ENCODE results near the gene RPH3AL. TPM values are rescaled to one million over a fixed set of nuclear protein-coding genes. Genes with fewer than 3 reads are reported as not detected.

Gene RPH3AL
- 1 to 10 TPM; 4.9 to 5.9 TPM for total RNA-seq
- 1 to 10 TPM; 4.7 to 5.7 TPM for polyA plus RNA-seq (ENCODE audit: insufficient read length in 2 of 2)
- long read RNA-seq, donor 1: 0 reads
- long read RNA-seq, donor 2: 0 reads
- long read RNA-seq, donor 3: 0 reads
- long read RNA-seq, donor 4, partial matches to known transcripts: 0 of 8 reads
- long read RNA-seq, donor 4, other reads (novel, unspliced or antisense): 6 of 8 reads

DNA sequence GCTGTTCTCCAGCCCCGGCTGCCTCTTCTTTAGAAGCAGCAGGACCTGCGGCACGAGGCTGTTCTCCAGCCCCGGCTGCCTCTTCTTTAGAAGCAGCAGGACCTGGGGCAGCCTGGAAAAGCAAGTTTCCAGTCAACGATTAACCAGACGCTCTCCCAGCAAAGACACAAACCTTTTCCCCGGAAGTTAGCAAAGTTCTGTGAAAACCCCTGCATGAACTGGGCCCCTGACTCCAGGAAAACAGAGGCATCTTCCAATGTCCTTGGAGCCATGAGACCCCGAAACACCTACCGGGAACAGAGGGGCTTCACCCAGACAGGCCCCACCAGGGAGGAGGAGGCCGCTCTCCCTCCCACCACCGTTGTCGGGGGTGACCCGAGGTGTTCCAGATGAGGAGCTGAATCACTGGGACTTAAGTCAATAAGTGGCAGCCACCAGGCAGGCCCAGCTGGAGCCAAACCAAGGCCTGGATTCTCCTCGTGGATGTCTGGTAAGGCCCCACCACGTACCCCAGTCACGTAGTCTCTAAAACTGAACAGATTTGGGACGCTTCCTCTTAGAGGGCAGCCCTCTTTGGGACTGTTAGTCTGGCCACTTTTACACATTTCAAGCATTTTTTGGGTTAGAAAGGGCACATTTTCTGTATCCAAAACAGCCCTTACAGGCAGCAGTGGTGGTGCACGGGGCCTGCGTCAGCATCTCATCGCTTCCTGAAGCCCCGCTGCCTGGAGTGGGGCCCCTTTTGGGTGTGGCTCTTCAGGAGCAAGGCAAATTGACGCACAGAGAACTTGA lies at the start of gene RPH3AL:
Gene RPH3AL (minus strand): TSS at position 387 of the 792 bp plus-strand sequence. CDS start 25,264 bp downstream, outside the sequence.
- peak in 2 of 6 donors; percentile 44 to 47 for DNase-seq (ENCODE audit: low read depth in 4 of 6, low spot score in 6 of 6)
- no peaks in the 10 kb centered on the region for H3K9me3 ChIP-seq (ENCODE audit: control insufficient read depth, insufficient read depth, low read length)
- H3K27me3 ChIP-seq (ENCODE audit: control insufficient read depth, insufficient read depth, low read length): no peaks in the 10 kb centered on the region
- 41% methylated on average over 21 of the region's 22 CpGs for WGBS (ENCODE audit: insufficient coverage)
- peak within 1 kb of the TSS; percentile 50 for H3K27ac ChIP-seq (ENCODE audit: low read depth, low read length)
- peaks cover 45% of the 10 kb centered on the region for H3K4me1 ChIP-seq (ENCODE audit: control insufficient read depth, insufficient read depth, low read length)
- H3K36me3 ChIP-seq (ENCODE audit: control insufficient read depth, insufficient read depth, low read length): peaks cover 3% of the 10 kb centered on the region
- H3K4me3 ChIP-seq (ENCODE audit: low read depth, low read length): no peak within 1 kb of the TSS

- no peaks in the 10 kb centered on the region for H3K36me3 ChIP-seq (ENCODE audit: control insufficient read depth, insufficient read depth, low read length)
- 85% methylated on average over 9 of the region's 10 CpGs for WGBS (ENCODE audit: insufficient coverage)
- H3K4me1 ChIP-seq (ENCODE audit: control insufficient read depth, insufficient read depth, low read length): no peaks in the 10 kb centered on the region
- no peak overlapping the region for H3K27ac ChIP-seq (ENCODE audit: low read depth, low read length)
- H3K4me3 ChIP-seq (ENCODE audit: low read depth, low read length): no peak overlapping the region
- H3K9me3 ChIP-seq (ENCODE audit: control insufficient read depth, insufficient read depth, low read length): no peaks in the 10 kb centered on the region
- H3K27me3 ChIP-seq (ENCODE audit: control insufficient read depth, insufficient read depth, low read length): peaks cover 2% of the 10 kb centered on the region
- no peak for DNase-seq (ENCODE audit: low read depth in 4 of 6, low spot score in 6 of 6)
These were observed 47.6 kb upstream of the RPH3AL start for GRCh38 chr17:400257-400656.

- H3K27ac ChIP-seq (ENCODE audit: low read depth, low read length): no peak overlapping the region
- no peaks in the 10 kb centered on the region for H3K36me3 ChIP-seq (ENCODE audit: control insufficient read depth, insufficient read depth, low read length)
- peaks cover 2% of the 10 kb centered on the region for H3K27me3 ChIP-seq (ENCODE audit: control insufficient read depth, insufficient read depth, low read length)
- H3K9me3 ChIP-seq (ENCODE audit: control insufficient read depth, insufficient read depth, low read length): no peaks in the 10 kb centered on the region
- no peak for DNase-seq (ENCODE audit: low read depth in 4 of 6, low spot score in 6 of 6)
- H3K4me1 ChIP-seq (ENCODE audit: control insufficient read depth, insufficient read depth, low read length): no peaks in the 10 kb centered on the region
- H3K4me3 ChIP-seq (ENCODE audit: low read depth, low read length): no peak overlapping the region
- WGBS (ENCODE audit: insufficient coverage): no CpG with 5 or more reads among the region's 6 CpGs
These were observed 44.2 kb upstream of the RPH3AL start for GRCh38 chr17:396788-397187.

DNA sequence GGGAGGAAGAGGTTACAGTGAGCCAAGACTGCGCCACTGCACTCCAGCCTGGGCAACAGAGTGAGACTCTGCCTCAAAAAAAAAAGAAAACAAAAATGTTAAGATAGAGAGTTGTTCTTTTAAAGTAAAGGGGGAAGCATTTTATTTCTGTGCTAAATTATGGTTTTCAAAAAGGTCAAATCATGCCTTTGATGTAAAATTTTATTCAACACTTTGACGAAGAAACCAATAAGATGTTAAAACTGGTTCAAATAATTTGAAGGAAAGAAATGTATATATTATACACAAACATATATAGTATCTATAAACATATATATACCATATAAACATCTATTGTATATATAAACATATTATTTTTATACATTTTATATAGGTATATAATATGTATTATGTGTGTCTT lies 43.4 kb upstream of the RPH3AL start:
- Histone ChIP-seq H3K27ac (ENCODE audit: low read depth, low read length) (no peak overlapping the region), H3K4me3 (ENCODE audit: low read depth, low read length) (no peak overlapping the region), H3K9me3 (ENCODE audit: control insufficient read depth, insufficient read depth, low read length) (no peaks in the 10 kb centered on the region), H3K4me1 (ENCODE audit: control insufficient read depth, insufficient read depth, low read length) (no peaks in the 10 kb centered on the region), H3K36me3 (ENCODE audit: control insufficient read depth, insufficient read depth, low read length) (no peaks in the 10 kb centered on the region), H3K27me3 (ENCODE audit: control insufficient read depth, insufficient read depth, low read length) (no peaks in the 10 kb centered on the region)
- DNase-seq (ENCODE audit: low read depth in 4 of 6, low spot score in 6 of 6): no peak
- WGBS (ENCODE audit: insufficient coverage): 100% methylated on average over 1 of the region's 2 CpGs

- H3K27me3 ChIP-seq (ENCODE audit: control insufficient read depth, insufficient read depth, low read length): no peaks in the 10 kb centered on the region
- no peaks in the 10 kb centered on the region for H3K36me3 ChIP-seq (ENCODE audit: control insufficient read depth, insufficient read depth, low read length)
- no peaks in the 10 kb centered on the region for H3K4me1 ChIP-seq (ENCODE audit: control insufficient read depth, insufficient read depth, low read length)
- H3K4me3 ChIP-seq (ENCODE audit: low read depth, low read length): no peak overlapping the region
- 97% methylated on average over 8 of the region's 9 CpGs for WGBS (ENCODE audit: insufficient coverage)
- DNase-seq (ENCODE audit: low read depth in 4 of 6, low spot score in 6 of 6): no peak
- H3K9me3 ChIP-seq (ENCODE audit: control insufficient read depth, insufficient read depth, low read length): no peaks in the 10 kb centered on the region
- H3K27ac ChIP-seq (ENCODE audit: low read depth, low read length): no peak overlapping the region
These were observed 42.6 kb upstream of the RPH3AL start for GRCh38 chr17:395179-395578.

GRCh38 chr17:394718-395095 lies 42.1 kb upstream of the RPH3AL start:
- no peak for DNase-seq (ENCODE audit: low read depth in 4 of 6, low spot score in 6 of 6)
- H3K27ac ChIP-seq (ENCODE audit: low read depth, low read length): no peak overlapping the region
- WGBS (ENCODE audit: insufficient coverage): 90% methylated on average over 9 of the region's 9 CpGs
- H3K36me3 ChIP-seq (ENCODE audit: control insufficient read depth, insufficient read depth, low read length): no peaks in the 10 kb centered on the region
- no peaks in the 10 kb centered on the region for H3K27me3 ChIP-seq (ENCODE audit: control insufficient read depth, insufficient read depth, low read length)
- no peak overlapping the region for H3K4me3 ChIP-seq (ENCODE audit: low read depth, low read length)
- no peaks in the 10 kb centered on the region for H3K4me1 ChIP-seq (ENCODE audit: control insufficient read depth, insufficient read depth, low read length)
- H3K9me3 ChIP-seq (ENCODE audit: control insufficient read depth, insufficient read depth, low read length): no peaks in the 10 kb centered on the region

DNA sequence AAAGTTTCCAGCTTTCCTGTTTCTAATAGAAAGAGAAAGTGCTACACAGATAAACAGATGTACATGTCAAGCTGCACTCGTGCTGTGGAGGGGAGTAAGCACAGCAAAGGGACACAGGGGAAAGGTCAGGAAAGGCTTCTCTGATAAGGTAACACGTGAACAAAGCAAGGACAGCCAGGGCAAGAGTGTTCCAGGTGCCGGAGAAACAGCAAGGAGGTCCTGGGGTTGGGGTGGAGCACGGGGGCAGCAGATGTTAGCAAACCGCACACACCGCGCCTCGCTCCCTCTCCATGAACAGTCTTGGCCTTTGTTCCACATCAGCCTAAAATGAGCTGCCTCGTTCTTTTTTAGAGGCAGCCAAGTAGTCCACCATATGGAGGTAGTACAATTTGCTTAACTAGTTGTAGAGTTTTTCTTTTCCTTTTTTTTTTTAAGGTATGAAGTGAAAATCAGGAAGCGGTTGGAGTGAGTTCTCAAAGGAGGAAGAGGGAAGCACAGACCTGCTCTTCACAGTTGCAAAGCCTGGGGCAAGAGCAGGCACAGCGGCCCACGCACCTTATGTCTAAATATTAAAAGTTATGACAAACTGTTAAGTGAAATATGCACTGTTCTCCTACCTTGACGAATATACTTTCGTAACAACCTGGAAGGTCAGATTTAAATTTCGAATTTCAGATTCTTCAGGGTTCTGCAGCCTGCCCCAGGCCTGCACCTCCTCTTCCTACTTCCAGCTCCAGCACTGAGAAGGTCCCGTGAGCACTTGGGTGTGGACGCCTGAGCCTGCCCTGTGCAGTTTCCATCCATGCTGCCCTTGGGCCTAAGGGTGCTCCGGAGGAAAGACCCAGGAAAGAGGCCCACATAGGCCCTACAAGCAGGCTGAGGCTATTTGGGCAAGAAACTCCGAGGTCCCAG lies 41.5 kb upstream of the RPH3AL start:
- H3K4me3 ChIP-seq (ENCODE audit: low read depth, low read length): no peak overlapping the region

DNA sequence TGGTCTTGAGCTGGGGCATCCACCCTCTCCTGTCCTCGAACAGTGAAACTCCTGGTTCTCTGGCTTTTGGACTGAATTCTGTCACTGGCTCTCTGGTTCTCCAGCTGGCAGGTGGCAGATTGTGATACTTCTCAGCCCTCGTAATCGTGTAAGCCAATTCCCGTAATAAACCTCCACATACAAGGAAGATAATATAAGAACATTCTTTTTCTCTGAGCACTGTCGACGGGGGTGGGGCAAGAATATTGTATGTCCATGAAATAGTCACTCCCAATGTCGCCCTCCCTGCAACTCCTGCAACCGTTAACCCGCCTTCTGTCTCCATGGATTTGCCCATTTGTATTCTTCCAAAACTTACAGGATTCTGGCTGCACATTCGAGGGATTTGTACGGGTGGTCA lies 39.2 kb upstream of the RPH3AL start:
- no peaks in the 10 kb centered on the region for H3K9me3 ChIP-seq (ENCODE audit: control insufficient read depth, insufficient read depth, low read length)
- no peaks in the 10 kb centered on the region for H3K4me1 ChIP-seq (ENCODE audit: control insufficient read depth, insufficient read depth, low read length)
- H3K36me3 ChIP-seq (ENCODE audit: control insufficient read depth, insufficient read depth, low read length): no peaks in the 10 kb centered on the region
- WGBS (ENCODE audit: insufficient coverage): 82% methylated on average over 4 of the region's 11 CpGs
- H3K4me3 ChIP-seq (ENCODE audit: low read depth, low read length): no peak overlapping the region
- no peaks in the 10 kb centered on the region for H3K27me3 ChIP-seq (ENCODE audit: control insufficient read depth, insufficient read depth, low read length)
- no peak for DNase-seq (ENCODE audit: low read depth in 4 of 6, low spot score in 6 of 6)
- no peak overlapping the region for H3K27ac ChIP-seq (ENCODE audit: low read depth, low read length)

More for the DNA sequence above, 41.5 kb upstream of the RPH3AL start:
- no peak overlapping the region for H3K27ac ChIP-seq (ENCODE audit: low read depth, low read length)
- 78% methylated on average over 14 of the region's 19 CpGs for WGBS (ENCODE audit: insufficient coverage)
- H3K9me3 ChIP-seq (ENCODE audit: control insufficient read depth, insufficient read depth, low read length): no peaks in the 10 kb centered on the region
- H3K27me3 ChIP-seq (ENCODE audit: control insufficient read depth, insufficient read depth, low read length): no peaks in the 10 kb centered on the region
- H3K4me1 ChIP-seq (ENCODE audit: control insufficient read depth, insufficient read depth, low read length): no peaks in the 10 kb centered on the region
- no peaks in the 10 kb centered on the region for H3K36me3 ChIP-seq (ENCODE audit: control insufficient read depth, insufficient read depth, low read length)
- no peak for DNase-seq (ENCODE audit: low read depth in 4 of 6, low spot score in 6 of 6)

GRCh38 chr17:390025-390424 lies 37.4 kb upstream of the RPH3AL start:
- Histone ChIP-seq H3K9me3 (ENCODE audit: control insufficient read depth, insufficient read depth, low read length) (no peaks in the 10 kb centered on the region), H3K4me3 (ENCODE audit: low read depth, low read length) (no peak overlapping the region), H3K4me1 (ENCODE audit: control insufficient read depth, insufficient read depth, low read length) (peaks cover 11% of the 10 kb centered on the region), H3K36me3 (ENCODE audit: control insufficient read depth, insufficient read depth, low read length) (no peaks in the 10 kb centered on the region), H3K27me3 (ENCODE audit: control insufficient read depth, insufficient read depth, low read length) (peaks cover 2% of the 10 kb centered on the region), H3K27ac (ENCODE audit: low read depth, low read length) (no peak overlapping the region)
- 87% methylated on average over 11 of the region's 12 CpGs for WGBS (ENCODE audit: insufficient coverage)
- no peak for DNase-seq (ENCODE audit: low read depth in 4 of 6, low spot score in 6 of 6)

All from spinal cord (tissue), 10 donors.